Medulla oblongata (tissue), 1 donor: ENCODE results near the gene CRYGN.

Experiments used
- DNase-seq: peaks from one replicate; pipeline ENCODE4 v3.0.0-alpha.2; 2015; ENCODE audit errors: extremely low spot score

CRYGN gene

DNA sequence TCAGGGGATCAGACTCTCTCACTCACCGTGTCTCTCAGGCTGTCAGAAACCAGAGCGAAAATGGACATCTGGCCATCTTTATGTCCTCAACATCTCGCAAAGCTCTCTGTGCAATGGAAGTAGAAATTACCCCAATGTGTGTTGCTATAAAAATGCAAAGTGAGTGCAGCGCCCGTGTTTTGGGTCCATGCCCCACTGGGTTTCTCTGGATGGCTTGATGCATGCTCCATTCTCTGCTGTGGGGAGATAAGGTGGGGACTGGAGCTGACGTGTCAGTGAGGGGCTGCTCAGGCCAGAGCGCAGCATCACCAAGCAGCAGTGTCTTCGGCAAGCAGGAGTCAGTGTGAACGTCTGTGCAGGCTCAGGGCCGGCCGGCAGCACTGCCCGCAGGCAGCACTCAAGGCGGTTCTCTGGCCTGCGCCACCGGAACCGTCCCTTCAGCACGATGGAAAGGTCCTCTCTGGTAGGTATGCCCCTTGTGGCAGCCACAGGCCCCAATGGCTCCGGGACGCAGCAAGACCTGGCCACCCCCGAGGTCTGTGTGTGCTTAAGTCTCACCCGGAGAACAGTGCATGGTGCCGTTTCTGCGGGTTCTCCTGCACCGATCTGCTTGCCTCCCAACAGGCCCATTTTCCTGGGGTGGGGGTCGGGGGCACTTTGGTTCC is 60.3 kb downstream of the CRYGN start:
- DNase-seq: no peak

DNA sequence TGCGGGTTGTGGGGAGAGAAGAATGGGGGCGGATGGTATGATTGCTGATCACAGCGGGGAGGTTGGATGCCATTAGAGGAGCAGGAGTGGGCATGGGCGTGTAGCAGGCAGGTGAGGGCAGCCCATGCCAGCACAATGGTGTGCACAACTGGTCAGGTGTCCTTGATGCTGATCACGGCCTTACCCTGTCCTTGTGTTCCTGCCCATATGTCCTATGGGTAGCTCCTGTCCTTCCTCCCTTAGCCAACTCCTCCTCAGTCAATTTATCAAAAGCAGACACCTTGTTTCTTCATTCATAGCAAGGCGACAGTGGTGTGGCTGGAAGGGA is 60.8 kb downstream of the CRYGN start:
- no peak for DNase-seq
